ENCODE results near the gene MFN2.

Gene MFN2

DNA sequence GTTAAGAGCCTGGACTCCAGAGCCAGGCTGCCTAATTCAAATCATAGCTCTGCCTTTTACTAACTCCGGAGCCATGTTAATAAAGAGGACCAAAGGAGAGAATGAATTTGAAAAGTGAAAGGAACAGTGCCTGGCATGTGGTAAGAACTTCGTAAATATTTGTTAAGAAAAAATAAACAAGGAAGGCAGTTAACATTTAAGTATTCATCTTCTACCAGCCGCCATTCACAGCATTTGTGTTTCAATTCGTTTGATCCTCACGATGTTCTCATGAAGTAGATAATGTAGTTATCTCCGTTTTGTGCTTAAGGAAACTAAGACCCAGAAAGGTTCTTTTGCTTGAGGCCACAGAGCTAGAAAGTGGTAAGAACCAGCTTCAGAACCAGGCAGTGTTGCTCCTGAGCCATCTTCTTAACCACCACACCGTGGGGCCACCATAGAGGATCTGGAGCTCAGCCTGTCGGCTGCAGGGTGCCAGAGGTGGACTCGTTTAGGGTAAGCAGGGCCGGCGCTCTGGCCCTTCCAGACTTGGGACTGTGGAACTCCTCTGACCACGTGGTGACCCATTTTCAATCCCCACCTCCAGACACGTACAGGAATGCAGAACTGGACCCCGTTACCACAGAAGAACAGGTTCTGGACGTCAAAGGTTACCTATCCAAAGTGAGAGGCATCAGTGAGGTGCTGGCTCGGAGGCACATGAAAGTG is 11.9 kb downstream of the MFN2 start:
- H3K4me3 ChIP-seq (ENCODE audit: low read depth, low read length): no peak overlapping the region
- H3K9me3 ChIP-seq (ENCODE audit: control insufficient read depth, insufficient read depth, low read depth, low read length): no peaks in the 10 kb centered on the region
- no peak overlapping the region for H3K27ac ChIP-seq (ENCODE audit: extremely low read depth, low read depth, low read length)
- ChIA-PET POLR2A (no interaction called here), CTCF (interaction anchor here (1.2 kb wide), 1 partner anchor 12 kb away, joined by 4 read pairs; no protein-coding TSS in a partner anchor)
- peaks cover 39 to 93% of the 10 kb centered on the region in 2 experiments for H3K36me3 ChIP-seq (ENCODE audit: control insufficient read depth in 2 of 2, insufficient read depth in 1 of 2, low read length in 2 of 2)
- TF ChIP-seq ZBTB10 (tag by site-specific recombination; IDR thresholded peaks at IDR 0.05) (no peak), OVOL3 (tag by site-specific recombination; IDR thresholded peaks at IDR 0.05) (no peak), ZNF558 (tag by site-specific recombination; IDR thresholded peaks at IDR 0.05) (no peak), ZNF404 (tag by site-specific recombination; IDR thresholded peaks at IDR 0.05) (no peak), ZFP3 (tag by site-specific recombination; IDR thresholded peaks at IDR 0.05; ENCODE audit: low read depth) (no peak), ZEB2 (tag by site-specific recombination; IDR thresholded peaks at IDR 0.05) (no peak), ZNF629 (tag by site-specific recombination; IDR thresholded peaks at IDR 0.05) (no peak), ZNF202 (tag by site-specific recombination; IDR thresholded peaks at IDR 0.05; ENCODE audit: borderline replicate concordance) (no peak), MEIS1 (CRISPR knock-in tag; IDR thresholded peaks at IDR 0.05; ENCODE audit: borderline replicate concordance) (no peak), ZNF184 (tag by site-specific recombination; IDR thresholded peaks at IDR 0.05) (no peak), GLIS1 (tag by site-specific recombination; IDR thresholded peaks at IDR 0.05) (no peak), GLI4 (tag by site-specific recombination; IDR thresholded peaks at IDR 0.05) (no peak), ZNF146 (tag by site-specific recombination; IDR thresholded peaks at IDR 0.05) (no peak), PRDM2 (tag by site-specific recombination; IDR thresholded peaks at IDR 0.05; ENCODE audit: borderline replicate concordance) (no peak), ZBTB7A (tag by site-specific recombination; IDR thresholded peaks at IDR 0.05; ENCODE audit: low read depth) (no peak), HOXD13 (CRISPR knock-in tag; IDR thresholded peaks at IDR 0.05; ENCODE audit: borderline replicate concordance) (no peak), ZSCAN16 (tag by site-specific recombination; IDR thresholded peaks at IDR 0.05) (no peak), GLIS2 (tag by site-specific recombination; IDR thresholded peaks at IDR 0.05) (no peak), ZNF501 (tag by site-specific recombination; IDR thresholded peaks at IDR 0.05) (no peak)
- TF ChIP-seq, protein P1, sequence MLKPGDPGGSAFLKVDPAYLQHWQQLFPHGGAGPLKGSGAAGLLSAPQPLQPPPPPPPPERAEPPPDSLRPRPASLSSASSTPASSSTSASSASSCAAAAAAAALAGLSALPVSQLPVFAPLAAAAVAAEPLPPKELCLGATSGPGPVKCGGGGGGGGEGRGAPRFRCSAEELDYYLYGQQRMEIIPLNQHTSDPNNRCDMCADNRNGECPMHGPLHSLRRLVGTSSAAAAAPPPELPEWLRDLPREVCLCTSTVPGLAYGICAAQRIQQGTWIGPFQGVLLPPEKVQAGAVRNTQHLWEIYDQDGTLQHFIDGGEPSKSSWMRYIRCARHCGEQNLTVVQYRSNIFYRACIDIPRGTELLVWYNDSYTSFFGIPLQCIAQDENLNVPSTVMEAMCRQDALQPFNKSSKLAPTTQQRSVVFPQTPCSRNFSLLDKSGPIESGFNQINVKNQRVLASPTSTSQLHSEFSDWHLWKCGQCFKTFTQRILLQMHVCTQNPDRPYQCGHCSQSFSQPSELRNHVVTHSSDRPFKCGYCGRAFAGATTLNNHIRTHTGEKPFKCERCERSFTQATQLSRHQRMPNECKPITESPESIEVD (tag by site-specific recombination; IDR thresholded peaks at IDR 0.05): no peak
- H3K4me1 ChIP-seq (ENCODE audit: control insufficient read depth, insufficient read depth, low read length): no peaks in the 10 kb centered on the region
